Thyroid gland (tissue), 4 donors: ENCODE results near the gene SPRED2.

Source experiments
- POLR2A ChIP-seq, 2 donors: fragments of 450-650 bp; IDR thresholded peaks; one replicate each; pipeline ENCODE4 v1.6.1; 2017; ENCODE audit warnings: antibody characterized with exemption in 2 of 2, mild to moderate bottlenecking in 2 of 2, moderate library complexity in 1 of 2
- TF ChIP-seq, protein P1 (sequence below), 6 experiments: fragments of 200-600 bp in 3 of 6; fragments of 450-650 bp in 3 of 6; sonication (generic) in 3 of 6; IDR thresholded peaks; one replicate each; pipeline ENCODE4 v1.5.1; 2016 to 2019; ENCODE audit warnings: antibody characterized with exemption in 6 of 6, mild to moderate bottlenecking in 2 of 6, inconsistent platforms in 1 of 6, moderate library complexity in 1 of 6

DNA sequence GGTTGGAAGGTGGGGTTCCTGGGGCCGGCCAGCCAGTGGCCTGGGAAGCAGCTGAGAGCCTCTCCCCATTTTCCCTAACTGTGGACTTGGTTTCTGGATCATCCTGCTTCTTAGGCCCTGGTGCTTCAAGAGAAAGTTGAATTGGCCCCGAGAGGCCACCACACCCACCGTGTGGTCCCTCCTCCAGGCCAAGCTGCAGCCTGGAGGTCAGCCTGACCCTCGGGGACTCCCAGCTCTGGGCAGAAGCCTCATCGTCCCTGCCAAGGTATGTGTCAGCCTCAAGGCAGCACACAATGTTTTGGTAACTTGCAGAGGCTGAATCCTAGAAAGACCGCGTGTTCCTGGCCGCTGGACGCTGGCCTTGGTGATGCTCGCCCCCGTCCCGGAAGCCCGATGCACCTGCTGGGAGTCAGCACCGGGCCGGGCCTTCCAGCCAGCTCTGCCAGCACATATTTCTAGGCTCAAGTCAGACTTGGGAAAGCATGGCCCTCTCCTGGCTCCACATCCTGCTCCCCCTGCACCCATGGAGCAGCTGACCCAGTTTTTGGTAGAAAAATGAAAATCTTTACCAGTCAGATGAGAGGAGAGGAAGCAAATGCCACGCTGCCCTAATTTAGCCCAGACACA is 132.2 kb downstream of the SPRED2 start:
- TF ChIP-seq, protein P1, sequence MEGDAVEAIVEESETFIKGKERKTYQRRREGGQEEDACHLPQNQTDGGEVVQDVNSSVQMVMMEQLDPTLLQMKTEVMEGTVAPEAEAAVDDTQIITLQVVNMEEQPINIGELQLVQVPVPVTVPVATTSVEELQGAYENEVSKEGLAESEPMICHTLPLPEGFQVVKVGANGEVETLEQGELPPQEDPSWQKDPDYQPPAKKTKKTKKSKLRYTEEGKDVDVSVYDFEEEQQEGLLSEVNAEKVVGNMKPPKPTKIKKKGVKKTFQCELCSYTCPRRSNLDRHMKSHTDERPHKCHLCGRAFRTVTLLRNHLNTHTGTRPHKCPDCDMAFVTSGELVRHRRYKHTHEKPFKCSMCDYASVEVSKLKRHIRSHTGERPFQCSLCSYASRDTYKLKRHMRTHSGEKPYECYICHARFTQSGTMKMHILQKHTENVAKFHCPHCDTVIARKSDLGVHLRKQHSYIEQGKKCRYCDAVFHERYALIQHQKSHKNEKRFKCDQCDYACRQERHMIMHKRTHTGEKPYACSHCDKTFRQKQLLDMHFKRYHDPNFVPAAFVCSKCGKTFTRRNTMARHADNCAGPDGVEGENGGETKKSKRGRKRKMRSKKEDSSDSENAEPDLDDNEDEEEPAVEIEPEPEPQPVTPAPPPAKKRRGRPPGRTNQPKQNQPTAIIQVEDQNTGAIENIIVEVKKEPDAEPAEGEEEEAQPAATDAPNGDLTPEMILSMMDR (IDR thresholded peaks at IDR 0.05) = no peak
- no peak for TF ChIP-seq POLR2A (IDR thresholded peaks at IDR 0.05)
